ENCODE measurements around the gene PHLPP1.

PHLPP1 gene

GRCh38 chr18:63025251-63026090, 310.1 kb downstream of the PHLPP1 start:
- no peak for DNase-seq

GRCh38 chr18:63028380-63028779, 313.0 kb downstream of the PHLPP1 start:
- no peak for DNase-seq

Data from T-helper 2 cell (primary cell).